ENCODE data around the gene MAP1LC3A.
A peak's percentile ranks its signal among the peaks of the same experiment; 100 is the strongest.

MAP1LC3A gene

GRCh38 chr20:34530342-34530741 lies 28.2 kb upstream of the MAP1LC3A start:
- no peak for DNase-seq

- DNase-seq, result no peak
Observed at GRCh38 chr20:34531608-34532265, 26.8 kb upstream of the MAP1LC3A start.

GRCh38 chr20:34532320-34532719 lies 26.2 kb upstream of the MAP1LC3A start:
- DNase-seq, result no peak

DNA sequence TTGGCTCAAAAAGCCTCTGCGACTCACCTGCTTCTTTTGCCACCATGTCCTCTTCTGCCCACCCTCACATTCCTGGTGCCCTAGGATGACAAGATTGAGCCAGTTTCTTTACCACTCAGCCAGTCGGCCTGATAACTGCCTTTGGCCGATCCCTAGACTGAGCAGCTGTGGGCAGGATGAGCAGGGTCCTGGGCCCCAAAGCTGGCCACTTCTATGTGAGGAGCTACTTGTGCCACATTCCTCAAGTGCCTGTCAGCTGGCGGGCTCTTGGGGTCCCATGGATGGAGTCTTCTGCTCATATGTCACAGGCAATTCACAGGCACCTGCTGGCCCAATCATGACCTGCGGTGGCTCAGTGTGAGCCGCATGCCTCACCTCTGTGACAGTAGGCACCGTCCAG lies 25.8 kb upstream of the MAP1LC3A start:
- DNase-seq, result no peak

DNA sequence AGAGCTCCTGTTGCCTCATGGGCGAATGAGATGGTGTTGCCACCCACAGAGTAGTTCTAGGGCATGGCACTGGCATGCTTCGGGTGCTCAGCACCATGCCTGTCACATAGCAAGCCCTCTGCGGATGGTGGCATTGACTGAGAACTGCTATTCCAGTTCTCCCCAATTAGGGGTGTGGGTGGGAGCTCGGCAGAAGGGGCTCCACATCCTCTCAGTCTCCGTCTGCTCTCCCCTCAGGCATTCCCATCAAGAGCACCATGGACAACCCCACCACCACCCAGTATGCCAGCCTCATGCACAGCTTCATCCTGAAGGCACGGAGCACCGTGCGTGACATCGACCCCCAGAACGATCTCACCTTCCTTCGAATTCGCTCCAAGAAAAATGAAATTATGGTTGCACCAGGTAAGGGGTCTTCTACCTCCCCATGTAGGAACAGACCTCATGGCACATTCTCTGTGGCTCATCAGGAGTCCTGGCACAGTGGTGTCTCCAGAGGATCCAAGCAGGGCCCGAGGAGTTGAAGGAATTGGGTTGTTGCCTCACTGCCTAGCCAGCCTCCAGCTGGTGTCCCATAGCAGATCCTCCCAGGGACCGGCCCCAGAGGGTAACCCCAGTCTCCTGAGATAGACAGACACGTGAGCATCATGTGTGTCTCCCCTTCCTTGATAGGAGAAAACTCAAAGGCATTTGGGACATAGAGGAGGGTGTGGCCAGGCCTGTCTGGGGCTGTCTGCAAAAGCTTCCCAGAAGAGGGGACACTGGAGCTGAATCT lies 23.9 kb upstream of the MAP1LC3A start:
- no peak for DNase-seq

DNA sequence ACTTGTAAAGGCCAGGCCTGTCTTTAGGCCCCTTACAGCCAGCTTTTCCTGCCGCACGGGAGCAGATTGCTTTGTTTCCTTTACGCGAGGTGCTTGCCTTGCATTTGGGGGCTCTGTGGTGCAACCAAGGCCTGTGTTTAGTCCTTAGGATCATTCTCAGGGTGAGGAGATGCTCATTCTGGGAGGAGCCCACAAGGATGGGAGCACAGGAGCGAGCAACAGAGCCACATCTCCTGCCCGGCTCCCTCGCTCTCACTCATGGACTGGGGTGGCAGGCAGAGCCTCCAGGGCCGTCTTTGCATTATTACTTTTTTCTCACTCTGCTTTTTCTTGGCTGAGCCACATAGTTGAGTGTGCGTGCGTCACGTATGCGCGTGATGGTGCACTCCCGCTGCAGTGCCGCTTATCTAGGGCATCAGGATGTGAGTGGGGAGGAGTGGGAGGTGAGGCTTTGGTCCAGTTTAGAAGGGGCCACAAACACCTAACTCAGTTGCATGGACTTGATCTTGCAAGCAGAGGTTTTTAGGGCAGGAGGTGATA lies 23.1 kb upstream of the MAP1LC3A start:
- DNase-seq, result no peak

DNA sequence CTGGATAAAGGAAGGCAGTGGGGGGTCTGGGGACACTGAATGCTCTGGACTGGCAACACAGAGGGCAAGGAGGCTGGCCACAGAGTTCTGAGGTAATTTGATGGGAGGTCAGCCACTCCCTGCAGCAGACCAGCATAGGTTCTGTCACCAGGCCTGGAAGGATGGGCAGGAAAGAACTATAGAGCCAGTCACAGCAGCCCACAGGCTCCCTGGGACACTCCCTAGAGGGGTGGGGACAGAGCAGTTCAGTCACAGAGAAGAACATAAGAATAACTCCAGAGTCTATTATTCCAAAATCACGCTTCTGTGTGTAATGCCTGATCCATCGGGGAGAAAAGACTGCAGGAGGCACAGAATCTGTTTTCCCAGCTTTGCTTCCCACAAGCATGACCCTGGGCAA lies 22.7 kb upstream of the MAP1LC3A start:
- DNase-seq, result no peak

- peak; percentile 73 for DNase-seq
Observed at GRCh38 chr20:34536798-34537394, 21.6 kb upstream of the MAP1LC3A start.

DNA sequence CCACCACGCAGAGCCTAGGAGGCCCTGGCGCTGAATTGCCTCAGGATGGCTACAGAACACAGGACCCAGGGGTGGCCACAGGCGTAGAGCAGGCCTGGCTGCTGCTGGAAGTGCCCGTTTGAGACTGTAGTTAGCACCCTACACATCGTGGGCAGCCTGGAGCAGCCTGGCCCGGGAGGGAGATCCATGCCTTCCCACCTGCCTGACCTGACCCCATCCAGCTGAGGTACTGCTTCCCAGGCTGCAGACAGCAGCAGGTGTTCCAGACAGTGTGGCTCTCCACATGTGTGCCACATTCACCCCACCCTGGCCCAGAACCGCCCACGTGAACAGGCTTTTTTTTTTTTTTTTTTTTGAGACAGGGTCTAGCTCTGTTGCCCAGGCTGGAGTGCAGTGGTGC lies 20.9 kb upstream of the MAP1LC3A start:
- no peak for DNase-seq

DNA sequence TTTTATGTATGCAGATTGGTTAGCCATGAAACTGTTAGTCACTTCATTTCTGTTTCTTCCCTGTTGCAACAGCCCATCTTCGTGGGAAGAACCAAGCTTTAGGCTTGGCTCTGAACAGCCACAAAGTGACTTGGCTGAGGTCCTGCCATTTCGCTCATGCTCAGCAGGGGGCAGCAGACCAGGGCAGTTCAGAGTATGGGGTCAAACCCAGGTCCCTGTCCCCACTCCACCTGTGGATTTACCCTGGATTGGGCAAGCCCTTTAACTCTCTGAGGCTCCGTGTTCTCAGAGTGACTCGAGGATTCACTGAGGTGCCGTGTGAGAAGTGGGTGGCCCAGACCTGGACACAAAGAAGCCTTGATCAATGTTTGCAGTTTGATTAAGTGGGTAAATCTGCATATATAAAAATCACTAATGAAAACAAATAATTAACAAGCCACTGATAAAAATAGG lies 19.8 kb upstream of the MAP1LC3A start:
- peak; percentile 71 for DNase-seq

GRCh38 chr20:34539756-34540155 lies 18.8 kb upstream of the MAP1LC3A start:
- DNase-seq, result no peak

DNA sequence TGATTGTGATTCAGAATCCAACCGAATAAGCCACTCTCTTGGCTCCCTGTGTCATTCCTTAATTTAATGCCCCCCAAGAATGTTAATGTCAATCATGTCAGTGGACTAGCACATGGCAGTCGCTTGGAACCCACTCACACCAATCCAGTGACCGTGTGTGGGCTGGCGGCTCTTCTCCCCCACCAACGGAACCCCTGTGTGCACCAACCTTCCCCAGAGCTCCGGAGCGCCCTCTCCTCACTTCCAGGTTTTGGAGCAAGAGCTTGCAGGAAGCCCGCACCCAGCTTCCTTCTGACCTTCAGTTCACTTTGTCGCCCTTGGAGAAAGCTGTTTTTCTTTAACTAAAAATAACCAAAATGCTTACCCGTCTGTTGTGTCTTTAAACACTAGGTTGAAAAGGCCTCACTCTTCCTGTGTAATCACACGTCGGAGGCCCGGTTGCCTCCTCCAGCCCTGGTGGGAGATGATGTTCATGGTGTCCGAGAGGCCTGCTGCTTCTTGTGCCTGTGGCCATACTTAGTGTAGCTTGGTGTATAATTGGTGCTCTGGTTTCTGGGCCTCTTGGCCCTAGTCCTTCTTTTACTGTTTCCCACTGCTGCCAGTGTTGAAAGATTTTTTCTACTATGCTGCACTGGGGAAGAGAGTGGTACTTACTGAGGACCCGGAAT lies 17.8 kb upstream of the MAP1LC3A start:
- no peak for DNase-seq

- no peak for DNase-seq
Observed at GRCh38 chr20:34541264-34541901, 17.1 kb upstream of the MAP1LC3A start.

DNA sequence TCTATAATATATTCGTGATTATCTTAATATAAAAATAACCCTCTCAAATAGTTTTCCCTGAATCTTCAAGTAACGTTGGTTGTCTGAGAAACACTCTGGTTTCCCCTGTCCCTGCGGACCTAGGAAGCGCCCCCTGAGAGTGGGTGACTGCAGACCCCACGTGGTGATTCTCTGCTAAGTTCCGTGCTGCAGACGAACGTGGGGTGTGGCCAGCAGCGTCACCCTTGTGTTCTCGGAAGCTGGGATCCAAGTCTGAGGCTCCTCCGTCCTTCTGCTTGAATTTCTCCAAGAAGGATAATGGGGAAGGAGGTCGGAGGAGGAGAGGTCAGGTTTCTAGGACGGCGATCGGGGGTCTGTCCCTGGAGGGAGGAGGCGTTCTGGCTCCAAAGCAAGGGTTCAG lies 16.6 kb upstream of the MAP1LC3A start:
- no peak for DNase-seq

- no peak for DNase-seq
Observed at GRCh38 chr20:34542439-34542838, 16.1 kb upstream of the MAP1LC3A start.

DNA sequence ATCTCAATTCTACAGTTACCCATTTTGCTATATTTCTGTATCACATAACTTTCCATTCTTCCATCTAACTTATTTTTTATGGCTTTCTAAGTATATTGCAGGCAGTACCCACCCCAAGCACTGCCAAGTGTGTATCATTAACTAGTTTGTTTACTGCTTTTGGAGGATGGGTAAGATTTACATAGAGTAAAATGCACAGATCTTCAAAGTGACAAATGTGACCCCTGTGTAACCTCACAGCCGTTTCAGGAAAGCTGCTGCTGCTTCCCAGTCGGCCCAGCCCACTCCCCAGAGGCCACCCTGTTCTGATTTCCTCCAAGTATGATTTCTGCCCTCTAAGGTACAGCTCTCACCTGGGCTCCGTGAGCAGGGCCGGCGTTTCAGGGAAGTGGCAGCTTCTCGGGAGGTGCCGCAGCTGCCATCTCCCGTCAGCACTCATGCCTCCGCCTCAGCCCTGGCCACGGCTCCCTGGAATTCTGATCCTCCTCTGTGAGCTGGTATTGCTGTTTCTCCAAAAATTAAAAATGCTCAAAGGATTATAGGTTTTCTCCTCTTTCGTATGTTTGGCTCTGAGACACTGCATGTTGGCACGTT lies 15.0 kb upstream of the MAP1LC3A start:
- DNase-seq, result no peak

DNA sequence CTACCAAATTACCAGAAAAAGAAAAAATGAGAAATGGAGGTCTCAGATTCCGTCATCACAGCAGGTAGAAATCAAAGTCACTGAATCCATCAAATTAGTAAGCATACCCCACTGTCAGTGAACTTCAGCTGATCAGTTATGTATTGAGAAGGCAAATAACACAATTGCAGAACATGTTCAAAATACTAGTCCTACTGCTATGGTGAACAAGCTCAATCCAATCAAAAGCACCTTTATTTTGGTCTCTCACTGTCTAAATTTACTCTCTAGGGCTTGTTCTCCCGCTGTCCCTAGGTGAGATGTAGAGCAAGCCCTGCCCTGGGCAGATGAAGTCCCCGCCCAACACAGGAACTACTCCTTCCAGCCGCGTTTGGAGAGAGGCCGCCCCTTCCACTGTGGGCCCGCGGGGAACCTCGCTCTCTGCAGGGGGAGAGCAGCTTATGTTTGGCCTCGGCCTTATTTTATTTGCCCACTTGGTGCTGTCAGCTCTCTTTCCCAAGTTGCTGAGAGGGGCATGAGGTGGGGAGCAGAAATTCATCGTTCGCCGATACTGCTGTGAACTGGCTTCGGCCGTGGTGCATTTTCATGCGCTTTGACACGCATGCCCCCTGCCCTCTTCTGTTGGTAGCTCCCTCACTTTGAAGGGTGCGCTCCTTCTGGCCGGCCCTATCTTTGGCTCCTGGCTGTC lies 14.3 kb upstream of the MAP1LC3A start:
- DNase-seq, result no peak

DNA sequence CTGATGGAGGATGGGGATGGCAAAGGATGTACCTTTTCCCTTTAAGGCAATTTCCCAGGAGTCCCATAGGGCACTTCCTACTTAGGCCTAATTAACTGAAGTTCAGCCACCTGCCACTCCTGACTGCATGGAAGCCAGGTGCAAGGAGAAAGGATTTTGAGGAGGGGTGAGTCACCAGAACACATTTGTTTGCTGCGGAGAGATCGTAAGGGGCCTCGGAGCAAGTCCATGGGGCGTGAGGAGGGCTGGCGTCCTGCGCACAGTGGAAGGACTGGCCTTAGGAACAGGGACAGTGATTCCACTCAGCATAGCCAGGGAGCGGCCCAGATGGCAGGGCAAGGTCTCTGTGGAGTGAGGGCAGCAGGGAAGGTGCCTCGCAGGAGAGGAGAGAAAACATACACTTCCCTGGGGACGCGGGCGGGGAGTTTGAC lies 11.8 kb upstream of the MAP1LC3A start:
- no peak for DNase-seq

DNA sequence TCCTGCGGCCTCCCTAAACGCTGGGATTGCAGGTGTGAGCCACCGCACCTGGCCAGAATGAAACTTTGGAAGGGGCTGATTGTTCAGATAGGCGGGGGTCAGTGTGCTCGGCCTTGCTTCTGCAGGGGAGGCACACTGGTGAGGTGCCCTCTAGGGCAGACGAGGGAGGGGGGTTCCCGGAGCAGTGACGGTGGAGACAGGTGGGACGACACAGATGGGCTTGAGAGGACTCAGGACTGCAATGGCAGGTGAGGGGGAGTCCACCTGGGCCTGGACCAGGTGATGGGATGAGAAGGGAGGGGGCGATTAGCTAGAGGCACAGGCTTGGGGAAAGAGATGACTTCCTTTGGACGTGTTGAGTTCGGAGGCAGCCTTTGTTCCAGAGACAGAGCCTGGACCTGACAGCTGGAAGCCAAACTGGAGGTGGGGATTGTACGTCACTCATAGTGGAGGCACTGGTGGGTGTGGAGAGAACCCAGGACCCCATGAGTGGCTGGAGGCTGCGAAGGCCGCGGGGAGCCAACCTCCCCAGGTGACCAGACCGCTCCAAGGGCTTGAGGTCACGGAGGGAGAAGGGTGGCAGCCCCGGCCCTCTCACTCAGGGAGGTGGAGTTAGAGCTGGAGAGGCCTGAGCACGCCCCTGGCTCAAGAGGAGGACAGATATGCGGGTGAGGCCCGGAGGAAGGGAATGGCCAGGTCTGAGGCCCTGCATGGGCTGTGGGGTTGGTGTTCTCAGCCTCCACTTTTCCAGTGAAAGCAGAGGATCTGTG lies 10.5 kb upstream of the MAP1LC3A start:
- DNase-seq, result no peak

DNA sequence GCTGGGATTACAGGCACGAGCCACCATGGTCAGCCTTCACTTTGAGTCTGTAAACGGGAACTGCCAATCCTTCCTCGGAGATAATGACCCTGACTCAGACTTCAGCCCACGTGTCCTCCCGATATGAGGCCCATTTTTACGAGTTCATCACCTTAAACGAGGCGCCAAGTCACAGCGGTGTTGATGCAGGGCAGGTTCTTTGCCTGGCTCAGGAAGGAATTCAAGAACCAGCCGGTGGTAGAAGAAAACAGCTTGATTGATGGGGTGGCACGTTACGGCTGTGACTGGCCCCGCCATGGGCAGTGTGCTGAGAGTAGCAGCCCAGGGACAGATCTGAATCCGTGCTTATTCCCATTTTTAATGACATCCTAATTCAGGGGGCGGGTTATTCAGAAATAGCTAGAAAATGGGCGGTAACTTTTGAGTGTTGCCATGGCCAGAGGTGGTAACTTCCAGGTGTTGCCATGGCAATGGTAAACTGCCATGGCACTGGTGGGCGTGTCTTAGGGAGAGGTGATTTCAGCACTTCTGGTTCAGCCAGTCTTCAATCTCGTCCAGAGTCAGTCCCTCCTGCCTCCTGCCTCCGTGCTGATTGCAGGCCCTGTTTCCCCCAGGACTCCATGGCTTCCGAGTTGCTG lies 9.1 kb upstream of the MAP1LC3A start:
- peak; percentile 80 for DNase-seq

All from islet precursor cell (in vitro differentiated cells).